Lung (tissue), 12 donors: Measurements from ENCODE around the gene NTM. TPM values are rescaled to one million over a fixed set of nuclear protein-coding genes. Genes with fewer than 3 reads are reported as not detected.

ENCODE experiments used
- ATAC-seq: fragments of 200-7000 bp; cut with Tn5 transposase; one replicate; pipeline ENCODE4 v1.9.1; 2020; ENCODE audit warnings: moderate number of reproducible peaks; ENCODE audit not compliant: insufficient read depth, low FRiP score
- DNase-seq, 3 donors: peaks; one replicate each; pipeline ENCODE4 v3.0.0-alpha.2; 2013 to 2017
- H3K27ac ChIP-seq, 2 donors: one replicate each; pipeline ENCODE4 v1.5.1; 2013; ENCODE audit warnings: mild to moderate bottlenecking in 2 of 2, moderate library complexity in 2 of 2, control low read depth in 1 of 2, inconsistent platforms in 1 of 2, low read depth in 1 of 2, low read length in 1 of 2
- H3K27me3 ChIP-seq, 3 donors: one replicate each; pipeline ENCODE4 v1.5.1; 2013; ENCODE audit warnings: low read length in 2 of 3; ENCODE audit not compliant: control insufficient read depth in 3 of 3, insufficient read depth in 3 of 3
- H3K36me3 ChIP-seq, 4 donors: one replicate each; pipeline ENCODE4 v1.5.1; 2013; ENCODE audit warnings: low read length in 4 of 4, mild to moderate bottlenecking in 1 of 4, moderate library complexity in 1 of 4; ENCODE audit not compliant: control insufficient read depth in 4 of 4, insufficient read depth in 4 of 4
- H3K4me1 ChIP-seq, 5 donors: one replicate each; pipeline ENCODE4 v1.5.1; 2013; ENCODE audit warnings: low read length in 5 of 5, mild to moderate bottlenecking in 2 of 5, moderate library complexity in 1 of 5; ENCODE audit not compliant: control insufficient read depth in 5 of 5, insufficient read depth in 5 of 5
- H3K4me3 ChIP-seq: one replicate; pipeline ENCODE4 v1.5.1; 2013; ENCODE audit warnings: mild to moderate bottlenecking, control low read depth, moderate library complexity
- H3K9ac ChIP-seq, 2 donors: one replicate each; pipeline ENCODE4 v1.5.1; 2013; ENCODE audit warnings: low read length in 2 of 2, control low read depth in 1 of 2; ENCODE audit not compliant: insufficient read depth in 1 of 2
- H3K9me3 ChIP-seq, 4 donors: one replicate each; pipeline ENCODE4 v1.5.1; 2013; ENCODE audit warnings: low read length in 3 of 4, mild to moderate bottlenecking in 1 of 4, moderate library complexity in 1 of 4; ENCODE audit not compliant: control insufficient read depth in 4 of 4, insufficient read depth in 3 of 4
- WGBS, 2 donors: extraction: QIAGEN DNeasy Blood & Tissue Kit; methylation state at CpG; one replicate each; pipeline ENCODE4 v1.1.7; 2013; 5-methylcytosine and 5-hydroxymethylcytosine counted together
- polyA plus RNA-seq, 2 donors: library from polyadenylated mRNA; stranded (reverse); fragments of 200-250 nt; gene quantifications; one replicate each; pipeline ENCODE4 v1.2.1, GENCODE V29; 2013
- total RNA-seq, 2 donors: library from RNA; depleted of rRNA in 1 of 2; stranded (reverse); fragments of >200 nt in 1 of 2; gene quantifications; one replicate each; pipeline ENCODE4 v1.2.1, GENCODE V29; 2014 to 2021
- TF ChIP-seq, protein P1 (sequence below): IDR thresholded peaks from 2 replicates; pipeline ENCODE4 v1.5.1; 2012; ENCODE audit warnings: mild to moderate bottlenecking; ENCODE audit errors: control extremely low read depth, extremely low read depth
- donor health status: control.
- donor health status: control.
- donor health status: Bipolar disorder and iron deficiency.
- donor health status: healthy.
- donor health status: DM: yes; HTN: yes; CAD: no.

Gene NTM
- total and polyA plus RNA-seq, 4 donors, result 0.39 to 30.9 (median 7.2) TPM

DNA sequence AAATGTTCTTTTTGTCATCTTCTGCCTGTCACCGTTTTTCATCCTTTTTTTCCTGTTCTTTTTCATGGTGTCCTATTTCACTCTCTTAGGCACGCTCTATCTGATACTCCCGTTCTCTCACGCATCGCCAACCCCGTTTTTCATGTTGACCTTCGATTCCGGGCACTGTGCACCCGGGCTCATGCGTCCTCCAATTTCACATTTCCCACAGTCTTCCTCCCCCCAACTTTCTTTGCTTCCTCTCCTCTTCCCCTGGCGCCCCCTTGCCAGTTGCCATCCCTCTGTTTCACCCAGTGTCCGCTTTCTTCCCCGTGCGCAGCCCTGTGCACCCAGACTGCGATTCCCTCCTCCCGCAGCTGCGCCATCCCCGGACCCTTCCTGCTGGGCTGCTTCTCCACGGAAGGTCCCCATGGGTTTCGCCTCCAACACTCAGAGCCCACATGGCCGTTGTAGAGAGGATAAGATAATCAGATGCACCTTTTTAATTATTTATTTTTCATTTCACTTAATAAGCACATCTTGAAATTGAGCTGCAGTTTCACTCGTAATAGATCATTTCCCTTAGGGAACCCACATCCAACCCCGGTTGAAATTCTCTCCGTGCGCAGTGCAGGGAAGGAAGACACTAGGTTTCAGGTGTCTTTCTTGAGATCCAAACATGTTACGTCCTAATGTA lies 791.1 kb downstream of the NTM start:
- Histone ChIP-seq H3K36me3 (no peaks in the 10 kb centered on the region), H3K27ac (no peak overlapping the region), H3K4me1 (no peaks in the 10 kb centered on the region), H3K9ac (no peak overlapping the region), H3K4me3 (no peak overlapping the region), H3K27me3 (no peaks in the 10 kb centered on the region), H3K9me3 (no peaks in the 10 kb centered on the region)
- 90 to 92% methylated on average over 26 of the region's 26 CpGs for WGBS, 2 donors
- TF ChIP-seq, protein P1, sequence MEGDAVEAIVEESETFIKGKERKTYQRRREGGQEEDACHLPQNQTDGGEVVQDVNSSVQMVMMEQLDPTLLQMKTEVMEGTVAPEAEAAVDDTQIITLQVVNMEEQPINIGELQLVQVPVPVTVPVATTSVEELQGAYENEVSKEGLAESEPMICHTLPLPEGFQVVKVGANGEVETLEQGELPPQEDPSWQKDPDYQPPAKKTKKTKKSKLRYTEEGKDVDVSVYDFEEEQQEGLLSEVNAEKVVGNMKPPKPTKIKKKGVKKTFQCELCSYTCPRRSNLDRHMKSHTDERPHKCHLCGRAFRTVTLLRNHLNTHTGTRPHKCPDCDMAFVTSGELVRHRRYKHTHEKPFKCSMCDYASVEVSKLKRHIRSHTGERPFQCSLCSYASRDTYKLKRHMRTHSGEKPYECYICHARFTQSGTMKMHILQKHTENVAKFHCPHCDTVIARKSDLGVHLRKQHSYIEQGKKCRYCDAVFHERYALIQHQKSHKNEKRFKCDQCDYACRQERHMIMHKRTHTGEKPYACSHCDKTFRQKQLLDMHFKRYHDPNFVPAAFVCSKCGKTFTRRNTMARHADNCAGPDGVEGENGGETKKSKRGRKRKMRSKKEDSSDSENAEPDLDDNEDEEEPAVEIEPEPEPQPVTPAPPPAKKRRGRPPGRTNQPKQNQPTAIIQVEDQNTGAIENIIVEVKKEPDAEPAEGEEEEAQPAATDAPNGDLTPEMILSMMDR, result no peak
- DNase-seq (no peak), ATAC-seq (no peak)

DNA sequence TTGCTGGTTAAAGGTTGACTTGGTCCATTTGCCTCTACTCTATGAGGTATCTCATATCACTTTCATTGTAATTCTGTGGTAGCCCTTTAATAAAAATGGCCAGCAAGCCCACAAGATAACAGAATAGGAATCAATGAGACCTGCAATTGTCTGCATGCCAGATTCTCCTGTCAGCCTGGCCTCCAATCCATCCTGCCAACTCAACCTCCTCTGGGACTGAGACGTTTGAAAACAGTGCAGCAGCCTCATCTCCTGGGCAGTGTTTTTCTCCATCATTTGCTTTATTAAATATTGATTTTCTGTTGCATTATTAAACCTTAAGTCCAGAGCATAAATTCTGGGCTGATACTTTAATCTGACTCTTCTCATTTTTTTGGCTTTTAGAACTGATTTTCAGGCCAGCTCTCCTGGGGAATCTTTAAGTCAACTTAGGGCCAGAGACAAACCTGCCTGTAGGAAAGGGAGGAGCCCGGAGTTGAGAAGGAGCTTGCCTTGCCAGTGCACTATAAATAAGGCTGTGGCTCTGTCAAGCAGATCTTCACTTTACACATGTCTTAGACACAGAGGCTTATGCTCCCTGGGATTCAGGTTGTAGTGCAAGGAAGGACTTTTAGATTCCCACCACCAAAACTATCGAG lies 798.0 kb downstream of the NTM start:
- Histone ChIP-seq H3K4me3 (no peak overlapping the region), H3K9me3 (no peaks in the 10 kb centered on the region), H3K27ac (no peak overlapping the region), H3K27me3 (no peaks in the 10 kb centered on the region), H3K36me3 (no peaks in the 10 kb centered on the region), H3K9ac (no peak overlapping the region), H3K4me1 (no peaks in the 10 kb centered on the region)
- TF ChIP-seq, protein P1, result no peak
- 73 to 79% methylated on average over 3 of the region's 3 CpGs for whole genome bisulfite sequencing, 2 donors
- no peak for ATAC-seq
- DNase-seq, result no peak

DNA sequence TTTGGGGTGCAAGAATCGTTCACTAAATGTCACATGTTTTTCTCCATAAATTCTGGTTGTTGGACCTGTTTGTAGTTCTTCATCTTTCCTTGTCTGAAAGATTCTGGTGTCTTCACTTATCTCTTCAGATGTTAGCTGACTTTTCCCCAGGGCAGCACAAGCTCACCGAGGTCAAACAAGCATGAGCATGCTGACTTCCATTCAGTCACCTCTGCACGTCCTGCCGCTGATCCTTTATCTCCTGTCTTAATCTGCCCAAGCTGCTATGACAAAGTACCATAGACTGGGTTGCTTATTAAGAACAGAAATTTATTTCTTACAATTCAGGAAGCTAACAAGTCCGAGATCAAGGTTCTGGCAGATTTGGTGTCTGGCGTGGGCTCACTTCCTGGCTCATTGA lies 800.6 kb downstream of the NTM start:
- Histone ChIP-seq H3K4me1 (no peaks in the 10 kb centered on the region), H3K9me3 (no peaks in the 10 kb centered on the region), H3K9ac (no peak overlapping the region), H3K27ac (no peak overlapping the region), H3K27me3 (no peaks in the 10 kb centered on the region), H3K36me3 (no peaks in the 10 kb centered on the region), H3K4me3 (no peak overlapping the region)
- TF ChIP-seq, protein P1, result no peak
- no peak for DNase-seq
- no peak for ATAC-seq
- 81 to 84% methylated on average over 6 of the region's 6 CpGs for WGBS, 2 donors
